HG02970 (cell line): ENCODE results near the gene ARL6.

Source experiments
- ATAC-seq: cut with Tn5 transposase; IDR thresholded peaks from one replicate; pipeline ENCODE4 v1.9.1; 2021; ENCODE audit warnings: mild to moderate bottlenecking, moderate library complexity, moderate number of reproducible peaks; ENCODE audit not compliant: unreplicated experiment, low FRiP score

Gene ARL6

GRCh38 chr3:97764407-97765238 lies at the start of gene ARL6:
TSS of gene ARL6 (plus strand) at chr3:97764758. CDS start at chr3:97768108, 3,350 bp downstream.
- ATAC-seq = peak; percentile 97

GRCh38 chr3:97719156-97719821 lies 45.3 kb upstream of the ARL6 start:
- ATAC-seq = no peak

- no peak for ATAC-seq
Observed at GRCh38 chr3:97720417-97720816, 44.1 kb upstream of the ARL6 start.

- ATAC-seq = no peak
Observed at GRCh38 chr3:97721446-97721845, 43.1 kb upstream of the ARL6 start.

- no peak for ATAC-seq
Observed at GRCh38 chr3:97736928-97737327, 27.6 kb upstream of the ARL6 start.

GRCh38 chr3:97738761-97739160 lies 25.8 kb upstream of the ARL6 start:
- ATAC-seq = no peak

GRCh38 chr3:97742036-97742435 lies 22.5 kb upstream of the ARL6 start:
- ATAC-seq = no peak

- no peak for ATAC-seq
Observed at GRCh38 chr3:97744289-97744688, 20.3 kb upstream of the ARL6 start.

- peak; percentile 30 for ATAC-seq
Observed at GRCh38 chr3:97763586-97764406, 762 bp upstream of the ARL6 start.

GRCh38 chr3:97765336-97765735 lies 778 bp downstream of the ARL6 start:
- no peak for ATAC-seq

- no peak for ATAC-seq
Observed at GRCh38 chr3:97772926-97773325, 8.4 kb downstream of the ARL6 start.

GRCh38 chr3:97778152-97778551 lies 13.6 kb downstream of the ARL6 start:
- no peak for ATAC-seq

GRCh38 chr3:97793420-97794019 lies 29.0 kb downstream of the ARL6 start:
- peak; percentile 66 for ATAC-seq

GRCh38 chr3:97795951-97796350 lies 31.4 kb downstream of the ARL6 start:
- ATAC-seq = no peak

GRCh38 chr3:97804471-97804870 lies 39.9 kb downstream of the ARL6 start:
- ATAC-seq = no peak

- no peak for ATAC-seq
Observed at GRCh38 chr3:97810779-97811390, 46.3 kb downstream of the ARL6 start.

- no peak for ATAC-seq
Observed at GRCh38 chr3:97815149-97815917, 50.8 kb downstream of the ARL6 start.

- ATAC-seq = no peak
Observed at GRCh38 chr3:97816811-97817210, 52.3 kb downstream of the ARL6 start.

- ATAC-seq = no peak
Observed at GRCh38 chr3:97817965-97818364, 53.4 kb downstream of the ARL6 start.
